ENCODE results near the gene PNRC1. TPM values are rescaled to one million over a fixed set of nuclear protein-coding genes. Genes with fewer than 3 reads are reported as not detected.

The PNRC1 gene
- total and polyA plus RNA-seq, 2 experiments from 2014 or later: 181 to 226 TPM

DNA sequence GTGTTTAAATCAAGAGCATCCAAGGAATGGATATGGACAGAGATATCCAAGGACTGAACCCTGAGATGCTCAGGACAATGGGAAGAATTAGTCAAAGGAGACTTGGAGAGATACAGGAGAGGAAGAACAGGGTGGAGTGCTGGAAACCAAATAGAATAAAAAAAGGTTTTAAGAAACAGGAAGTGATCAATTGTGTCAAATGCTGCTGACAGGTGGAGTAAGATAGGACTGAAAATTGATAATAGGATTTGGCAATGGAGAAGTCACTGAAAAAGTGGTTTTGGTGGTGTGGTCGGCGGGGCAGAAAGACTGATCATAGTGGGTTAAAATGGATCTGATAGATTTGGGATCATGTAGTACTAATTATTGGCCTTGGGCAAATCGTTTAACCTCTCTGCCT, 37.9 kb upstream of the PNRC1 start:
- 93% methylated on average over 3 of the region's 3 CpGs for WGBS (ENCODE audit: low lambda C conversion rate, missing lambda C conversion rate)
- H3K9me2 ChIP-seq (replicated peaks; ENCODE audit: insufficient read depth): no peaks in the 10 kb centered on the region
- TF ChIP-seq EZH2 (IDR thresholded peaks at IDR 0.05; ENCODE audit: borderline replicate concordance) (no peak), EZH2phosphoT487 (IDR thresholded peaks at IDR 0.05; ENCODE audit: low read depth, severe bottlenecking, unreplicated experiment) (no peak)
- TF ChIP-seq, protein P1, sequence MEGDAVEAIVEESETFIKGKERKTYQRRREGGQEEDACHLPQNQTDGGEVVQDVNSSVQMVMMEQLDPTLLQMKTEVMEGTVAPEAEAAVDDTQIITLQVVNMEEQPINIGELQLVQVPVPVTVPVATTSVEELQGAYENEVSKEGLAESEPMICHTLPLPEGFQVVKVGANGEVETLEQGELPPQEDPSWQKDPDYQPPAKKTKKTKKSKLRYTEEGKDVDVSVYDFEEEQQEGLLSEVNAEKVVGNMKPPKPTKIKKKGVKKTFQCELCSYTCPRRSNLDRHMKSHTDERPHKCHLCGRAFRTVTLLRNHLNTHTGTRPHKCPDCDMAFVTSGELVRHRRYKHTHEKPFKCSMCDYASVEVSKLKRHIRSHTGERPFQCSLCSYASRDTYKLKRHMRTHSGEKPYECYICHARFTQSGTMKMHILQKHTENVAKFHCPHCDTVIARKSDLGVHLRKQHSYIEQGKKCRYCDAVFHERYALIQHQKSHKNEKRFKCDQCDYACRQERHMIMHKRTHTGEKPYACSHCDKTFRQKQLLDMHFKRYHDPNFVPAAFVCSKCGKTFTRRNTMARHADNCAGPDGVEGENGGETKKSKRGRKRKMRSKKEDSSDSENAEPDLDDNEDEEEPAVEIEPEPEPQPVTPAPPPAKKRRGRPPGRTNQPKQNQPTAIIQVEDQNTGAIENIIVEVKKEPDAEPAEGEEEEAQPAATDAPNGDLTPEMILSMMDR (IDR thresholded peaks at IDR 0.05; ENCODE audit: poor library complexity): no peak

DNA sequence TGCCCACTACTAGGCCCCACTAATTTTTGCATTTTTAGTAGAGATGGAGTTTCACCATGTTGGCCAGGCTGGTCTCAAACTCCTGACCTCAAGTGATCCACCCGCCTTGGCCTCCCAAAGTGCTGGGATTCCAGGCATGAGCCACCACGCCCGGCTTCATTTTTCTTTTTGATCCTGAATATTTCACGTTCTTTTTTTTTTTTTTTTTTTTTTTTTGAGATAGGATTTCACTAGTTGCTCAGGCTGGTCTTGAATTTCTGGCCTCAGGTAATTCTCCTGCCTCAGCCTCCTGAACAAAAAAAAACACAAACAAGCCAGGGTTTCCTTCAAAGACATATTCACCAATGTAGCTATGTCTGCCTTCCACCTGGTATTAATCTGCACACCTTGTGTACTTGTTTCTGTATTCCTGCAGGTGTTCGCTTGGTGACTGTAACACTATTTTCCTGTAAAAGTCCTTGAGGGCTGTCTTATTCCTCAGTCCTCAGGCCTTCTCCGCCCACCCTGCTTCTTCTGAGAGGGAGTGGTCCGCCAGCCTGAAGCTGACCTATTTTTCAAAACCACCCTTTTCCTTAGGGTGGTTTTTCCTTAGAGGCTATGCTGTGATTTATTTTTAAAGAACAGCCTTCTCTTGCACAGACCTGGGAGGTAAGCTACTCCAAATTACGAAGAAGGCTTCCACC, 36.1 kb upstream of the PNRC1 start:
- H3K79me2 ChIP-seq: no peaks in the 10 kb centered on the region
- no peak overlapping the region for H3K27ac ChIP-seq
- no peak for TF ChIP-seq EZH2 (IDR thresholded peaks at IDR 0.05; ENCODE audit: borderline replicate concordance)
- TF ChIP-seq, protein P1 (IDR thresholded peaks at IDR 0.05; ENCODE audit: poor library complexity): no peak
- TF ChIP-seq EZH2phosphoT487 (IDR thresholded peaks at IDR 0.05; ENCODE audit: low read depth, severe bottlenecking, unreplicated experiment): no peak
- H3K4me2 ChIP-seq: no peak overlapping the region
- H3K9me2 ChIP-seq (replicated peaks; ENCODE audit: insufficient read depth): no peaks in the 10 kb centered on the region
- H4K20me1 ChIP-seq (ENCODE audit: insufficient read depth, poor library complexity, severe bottlenecking): no peaks in the 10 kb centered on the region
- no peaks in the 10 kb centered on the region for H3K4me1 ChIP-seq (ENCODE audit: insufficient read depth)
- no peaks in the 10 kb centered on the region for H3K9me3 ChIP-seq (ENCODE audit: low read depth)
- whole genome bisulfite sequencing (ENCODE audit: low lambda C conversion rate, missing lambda C conversion rate): 87% methylated on average over 8 of the region's 8 CpGs
- no peak overlapping the region for H3K4me3 ChIP-seq
- H3K27me3 ChIP-seq: no peaks in the 10 kb centered on the region
- no peaks in the 10 kb centered on the region for H3K36me3 ChIP-seq (replicated peaks; ENCODE audit: insufficient read depth, low read depth)
- no peak for DNase-seq (ENCODE audit: low spot score)
- no peak overlapping the region for H2AFZ ChIP-seq

More for the DNA sequence above, 37.9 kb upstream of the PNRC1 start:
- H3K4me1 ChIP-seq (ENCODE audit: insufficient read depth): no peaks in the 10 kb centered on the region
- H3K27ac ChIP-seq: no peak overlapping the region
- H2AFZ ChIP-seq: no peak overlapping the region
- DNase-seq (ENCODE audit: low spot score): no peak
- H3K79me2 ChIP-seq: no peaks in the 10 kb centered on the region
- H3K4me2 ChIP-seq: no peak overlapping the region
- H4K20me1 ChIP-seq (ENCODE audit: insufficient read depth, poor library complexity, severe bottlenecking): no peaks in the 10 kb centered on the region
- H3K36me3 ChIP-seq (replicated peaks; ENCODE audit: insufficient read depth, low read depth): no peaks in the 10 kb centered on the region
- H3K27me3 ChIP-seq: no peaks in the 10 kb centered on the region
- no peaks in the 10 kb centered on the region for H3K9me3 ChIP-seq (ENCODE audit: low read depth)
- H3K4me3 ChIP-seq: no peak overlapping the region

DNA sequence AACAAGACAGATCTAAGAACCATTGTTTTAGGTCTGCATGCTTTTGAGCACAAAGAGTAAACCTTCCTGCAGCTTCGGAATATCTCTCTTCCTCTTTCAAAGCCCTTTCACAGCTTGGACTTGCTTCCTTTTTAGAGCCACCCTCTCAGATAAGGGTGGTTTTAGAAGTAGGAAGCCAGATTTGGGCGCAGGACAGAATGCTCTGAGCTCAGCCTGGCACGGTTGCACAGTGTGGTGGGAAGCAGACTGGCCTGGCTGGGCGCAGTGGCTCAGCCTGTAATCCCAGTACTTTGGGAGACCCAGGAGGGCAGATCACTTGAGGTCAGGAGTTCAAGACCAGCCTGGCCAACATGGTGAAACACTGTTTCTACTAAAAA, 35.6 kb upstream of the PNRC1 start:
- H3K9me3 ChIP-seq (ENCODE audit: low read depth): no peaks in the 10 kb centered on the region
- no peak overlapping the region for H2AFZ ChIP-seq
- no peaks in the 10 kb centered on the region for H4K20me1 ChIP-seq (ENCODE audit: insufficient read depth, poor library complexity, severe bottlenecking)
- no peaks in the 10 kb centered on the region for H3K79me2 ChIP-seq
- peaks cover 1% of the 10 kb centered on the region for H3K4me1 ChIP-seq (ENCODE audit: insufficient read depth)
- H3K27me3 ChIP-seq: no peaks in the 10 kb centered on the region
- H3K36me3 ChIP-seq (replicated peaks; ENCODE audit: insufficient read depth, low read depth): no peaks in the 10 kb centered on the region
- H3K9me2 ChIP-seq (replicated peaks; ENCODE audit: insufficient read depth): no peaks in the 10 kb centered on the region
- TF ChIP-seq, protein P1 (IDR thresholded peaks at IDR 0.05; ENCODE audit: poor library complexity): no peak
- TF ChIP-seq EZH2 (IDR thresholded peaks at IDR 0.05; ENCODE audit: borderline replicate concordance): no peak
- TF ChIP-seq EZH2phosphoT487 (IDR thresholded peaks at IDR 0.05; ENCODE audit: low read depth, severe bottlenecking, unreplicated experiment): no peak
- DNase-seq (ENCODE audit: low spot score): no peak
- H3K27ac ChIP-seq: no peak overlapping the region
- H3K4me3 ChIP-seq: no peak overlapping the region
- H3K4me2 ChIP-seq: no peak overlapping the region
- WGBS (ENCODE audit: low lambda C conversion rate, missing lambda C conversion rate): 71% methylated on average over 4 of the region's 4 CpGs
